CD4-positive, alpha-beta T cell (primary cell): ENCODE measurements around the gene SFT2D1. TPM values are rescaled to one million over a fixed set of nuclear protein-coding genes. Genes with fewer than 3 reads are reported as not detected.

ENCODE experiments used
- ATAC-seq: fragments of 200-7000 bp; cut with Tn5 transposase; one replicate; pipeline ENCODE4 v1.10.0; 2022; ENCODE audit warnings: mild to moderate bottlenecking; ENCODE audit not compliant: poor library complexity
- CTCF ChIA-PET: fragments of 350-600 bp; sonication (Branson Sonifier 250); formaldehyde crosslinking; loops from one replicate; lab custom pipeline; 2021; ENCODE audit warnings: antibody characterized with exemption, inconsistent platforms; lab: Charles Lee
- POLR2A ChIA-PET: fragments of 350-600 bp; sonication (Branson Sonifier 250); formaldehyde crosslinking; loops from one replicate; lab custom pipeline; 2021; ENCODE audit warnings: antibody characterized with exemption, inconsistent platforms; lab: Charles Lee
- DNase-seq, 14 experiments: peaks; one replicate each; pipeline ENCODE4 v3.0.0-alpha.2; 2013 to 2020; ENCODE audit warnings: mixed read lengths in 2 of 14
- H3K27ac ChIP-seq, 2 donors: one replicate each; pipeline versions ENCODE4 v1.5.1 to v1.7.0; 2013; ENCODE audit warnings: low read length in 2 of 2, low read depth in 1 of 2, mild to moderate bottlenecking in 1 of 2
- H3K27me3 ChIP-seq, 2 experiments: 1 replicate in 1 of 2; 2 replicates in 1 of 2; pipeline versions ENCODE4 v1.6.1 to v1.7.0; 2013; ENCODE audit warnings: low read length in 2 of 2, control low read depth in 1 of 2, mild to moderate bottlenecking in 1 of 2, moderate library complexity in 1 of 2; ENCODE audit not compliant: insufficient read depth in 2 of 2, control insufficient read depth in 1 of 2
- H3K36me3 ChIP-seq: one replicate; pipeline ENCODE4 v1.6.1; 2013; ENCODE audit warnings: low read length, control low read depth; ENCODE audit not compliant: insufficient read depth
- H3K4me1 ChIP-seq: one replicate; pipeline ENCODE4 v1.6.1; 2013; ENCODE audit warnings: low read length, control low read depth; ENCODE audit not compliant: insufficient read depth
- H3K4me3 ChIP-seq: one replicate; pipeline ENCODE4 v1.5.1; 2013; ENCODE audit warnings: mild to moderate bottlenecking, low read length, moderate library complexity
- H3K9me3 ChIP-seq, 2 experiments: 1 replicate in 1 of 2; 2 replicates in 1 of 2; pipeline versions ENCODE4 v1.6.1 to v1.7.0; 2013; ENCODE audit warnings: low read length in 2 of 2, mild to moderate bottlenecking in 2 of 2, control low read depth in 1 of 2, moderate library complexity in 1 of 2; ENCODE audit not compliant: control insufficient read depth in 1 of 2, insufficient read depth in 1 of 2
- H3K27ac Mint-ChIP-seq: one replicate; pipeline ENCODE4 v1.8.0; 2020; ENCODE audit warnings: mixed read lengths
- H3K27me3 Mint-ChIP-seq: one replicate; pipeline ENCODE4 v1.8.0; 2021; ENCODE audit warnings: mixed read lengths
- H3K36me3 Mint-ChIP-seq: one replicate; pipeline ENCODE4 v1.8.0; 2021; ENCODE audit warnings: low read depth, mixed read lengths
- H3K4me1 Mint-ChIP-seq: one replicate; pipeline ENCODE4 v1.8.0; 2021; ENCODE audit warnings: low read depth, mixed read lengths
- H3K4me3 Mint-ChIP-seq: one replicate; pipeline ENCODE4 v1.8.0; 2020; ENCODE audit warnings: mild to moderate bottlenecking, mixed read lengths
- H3K9me3 Mint-ChIP-seq: one replicate; pipeline ENCODE4 v1.8.0; 2020; ENCODE audit warnings: mixed read lengths
- CTCF ChIP-seq: fragments of 200-600 bp; IDR thresholded peaks from one replicate; pipeline ENCODE4 v1.8.0; 2022; ENCODE audit warnings: antibody characterized with exemption, mild to moderate bottlenecking
- intact Hi-C, 2 experiments: fragments of 100-400 bp; cut with DNase I in 1 of 2; cut with micrococcal nuclease in 1 of 2; formaldehyde crosslinking; loops; one replicate each; pipeline versions ENCODE4 v1.15.1 to v1.9.0; 2023 to 2025; cut with DNase I, micrococcal nuclease
- total RNA-seq, 174 experiments: library from RNA in 2 of 174; stranded (reverse) in 2 of 174; gene quantifications; one replicate each; pipeline ENCODE4 v1.2.3 and lab custom pipeline; 2021 to 2026

The SFT2D1 gene
- total RNA-seq, 2 experiments from 2014 or later, result 10.4 to 12.5 TPM

GRCh38 chr6:166377721-166378120 lies 35.4 kb upstream of the SFT2D1 start:
- DNase-seq, result no peak
- Mint-ChIP-seq H3K27ac (no peak overlapping the region), H3K4me3 (no peak overlapping the region), H3K27me3 (no peaks in the 10 kb centered on the region), H3K9me3 (no peaks in the 10 kb centered on the region), H3K36me3 (peaks cover 8% of the 10 kb centered on the region), H3K4me1 (peaks cover 9% of the 10 kb centered on the region)
- no peaks in the 10 kb centered on the region for H3K9me3 ChIP-seq
- CTCF ChIA-PET, result interaction anchor here (1.2 to 2.2 kb wide), 2 partner anchors 23 to 64 kb away, joined by 3 to 9 read pairs; no protein-coding TSS in a partner anchor
- no peak for TF ChIP-seq CTCF
- intact Hi-C loops, result no loop called here
- H3K4me3 ChIP-seq, result no peak overlapping the region
- no peaks in the 10 kb centered on the region for H3K36me3 ChIP-seq
- no peak for ATAC-seq
- H3K27me3 ChIP-seq, result no peaks in the 10 kb centered on the region
- H3K4me1 ChIP-seq, result peaks cover 4% of the 10 kb centered on the region
- H3K27ac ChIP-seq, result no peak overlapping the region
- POLR2A ChIA-PET, result interaction anchor here (1.5 kb wide), 1 partner anchor 44 kb away, joined by 3 read pairs; no protein-coding TSS in a partner anchor

GRCh38 chr6:166375013-166375412 lies 32.7 kb upstream of the SFT2D1 start:
- Histone ChIP-seq H3K27me3 (no peaks in the 10 kb centered on the region), H3K4me1 (no peaks in the 10 kb centered on the region), H3K4me3 (no peak overlapping the region), H3K27ac (no peak overlapping the region), H3K9me3 (no peaks in the 10 kb centered on the region), H3K36me3 (no peaks in the 10 kb centered on the region)
- intact Hi-C loops, result no loop called here
- no peak for ATAC-seq
- DNase-seq, result no peak
- no peaks in the 10 kb centered on the region for H3K9me3 Mint-ChIP-seq
- CTCF ChIA-PET, result interaction anchor here (1.5 kb wide), 1 partner anchor 26 kb away, joined by 6 read pairs; no protein-coding TSS in a partner anchor
- no peaks in the 10 kb centered on the region for H3K36me3 Mint-ChIP-seq
- no peak overlapping the region for H3K27ac Mint-ChIP-seq
- POLR2A ChIA-PET, result no interaction called here
- H3K4me3 Mint-ChIP-seq, result no peak overlapping the region
- TF ChIP-seq CTCF, result no peak
- no peaks in the 10 kb centered on the region for H3K27me3 Mint-ChIP-seq
- no peaks in the 10 kb centered on the region for H3K4me1 Mint-ChIP-seq

- DNase-seq (no peak), ATAC-seq (no peak)
- Mint-ChIP-seq H3K27ac (no peak overlapping the region), H3K27me3 (no peaks in the 10 kb centered on the region), H3K9me3 (no peaks in the 10 kb centered on the region), H3K4me3 (no peak overlapping the region), H3K4me1 (no peaks in the 10 kb centered on the region), H3K36me3 (peaks cover 11% of the 10 kb centered on the region)
- peaks cover 12% of the 10 kb centered on the region for H3K36me3 ChIP-seq
- H3K27me3 ChIP-seq, result no peaks in the 10 kb centered on the region
- intact Hi-C loops, result no loop called here
- no peaks in the 10 kb centered on the region for H3K4me1 ChIP-seq
- ChIA-PET CTCF (interaction anchor here (2.2 kb wide), 1 partner anchor 11 kb away, joined by 8 read pairs; no protein-coding TSS in a partner anchor), POLR2A (no interaction called here)
- no peak overlapping the region for H3K4me3 ChIP-seq
- no peaks in the 10 kb centered on the region for H3K9me3 ChIP-seq
- H3K27ac ChIP-seq, result no peak overlapping the region
- no peak for TF ChIP-seq CTCF
Measured at GRCh38 chr6:166370489-166370888, 28.1 kb upstream of the SFT2D1 start.
